ENCODE measurements around the gene PARD3B. TPM values are rescaled to one million over a fixed set of nuclear protein-coding genes. Genes with fewer than 3 reads are reported as not detected.

PARD3B gene
- total RNA-seq, 1 donor from 2014 or later, result 1.6 TPM

GRCh38 chr2:205177546-205177945 lies 632.3 kb downstream of the PARD3B start:
- FAIRE-seq (no peak), DNase-seq (ENCODE audit: low read depth) (no peak)
- TF ChIP-seq, protein P1, sequence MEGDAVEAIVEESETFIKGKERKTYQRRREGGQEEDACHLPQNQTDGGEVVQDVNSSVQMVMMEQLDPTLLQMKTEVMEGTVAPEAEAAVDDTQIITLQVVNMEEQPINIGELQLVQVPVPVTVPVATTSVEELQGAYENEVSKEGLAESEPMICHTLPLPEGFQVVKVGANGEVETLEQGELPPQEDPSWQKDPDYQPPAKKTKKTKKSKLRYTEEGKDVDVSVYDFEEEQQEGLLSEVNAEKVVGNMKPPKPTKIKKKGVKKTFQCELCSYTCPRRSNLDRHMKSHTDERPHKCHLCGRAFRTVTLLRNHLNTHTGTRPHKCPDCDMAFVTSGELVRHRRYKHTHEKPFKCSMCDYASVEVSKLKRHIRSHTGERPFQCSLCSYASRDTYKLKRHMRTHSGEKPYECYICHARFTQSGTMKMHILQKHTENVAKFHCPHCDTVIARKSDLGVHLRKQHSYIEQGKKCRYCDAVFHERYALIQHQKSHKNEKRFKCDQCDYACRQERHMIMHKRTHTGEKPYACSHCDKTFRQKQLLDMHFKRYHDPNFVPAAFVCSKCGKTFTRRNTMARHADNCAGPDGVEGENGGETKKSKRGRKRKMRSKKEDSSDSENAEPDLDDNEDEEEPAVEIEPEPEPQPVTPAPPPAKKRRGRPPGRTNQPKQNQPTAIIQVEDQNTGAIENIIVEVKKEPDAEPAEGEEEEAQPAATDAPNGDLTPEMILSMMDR (IDR thresholded peaks at IDR 0.05; ENCODE audit: insufficient read depth, low read length, severe bottlenecking), result no peak
- Histone ChIP-seq H3K36me3 (ENCODE audit: control insufficient read depth, insufficient read depth, low read length) (no peaks in the 10 kb centered on the region), H3K4me3 (ENCODE audit: low read depth, low read length) (no peak overlapping the region), H3K27me3 (ENCODE audit: control insufficient read depth, insufficient read depth, low read length) (no peaks in the 10 kb centered on the region)

GRCh38 chr2:205180730-205181129 lies 635.5 kb downstream of the PARD3B start:
- no peaks in the 10 kb centered on the region for H3K27me3 ChIP-seq (ENCODE audit: control insufficient read depth, insufficient read depth, low read length)
- no peaks in the 10 kb centered on the region for H3K36me3 ChIP-seq (ENCODE audit: control insufficient read depth, insufficient read depth, low read length)
- TF ChIP-seq, protein P1 (IDR thresholded peaks at IDR 0.05; ENCODE audit: insufficient read depth, low read length, severe bottlenecking), result no peak
- FAIRE-seq (no peak), DNase-seq (ENCODE audit: low read depth) (no peak)
- no peak overlapping the region for H3K4me3 ChIP-seq (ENCODE audit: low read depth, low read length)

DNA sequence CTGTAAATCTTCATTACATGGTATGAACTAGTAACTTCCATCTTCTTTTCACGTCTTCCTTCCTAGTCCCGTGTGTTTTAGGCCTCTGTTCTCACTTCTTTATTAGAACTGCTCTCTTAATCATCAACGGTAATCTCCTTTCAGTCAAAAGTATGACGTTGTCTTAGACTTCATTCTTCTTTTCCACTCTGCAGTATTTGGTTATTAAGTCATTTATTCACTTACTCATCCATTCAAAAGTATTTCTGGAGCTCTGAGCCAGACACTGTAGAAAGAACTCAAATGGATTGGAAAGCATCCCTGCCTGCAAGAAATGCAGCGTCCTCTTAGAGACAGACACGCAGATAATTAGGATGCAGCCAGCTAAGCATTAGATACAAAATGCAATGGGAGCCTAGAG lies 642.5 kb downstream of the PARD3B start:
- Histone ChIP-seq H3K27me3 (ENCODE audit: control insufficient read depth, insufficient read depth, low read length) (no peaks in the 10 kb centered on the region), H3K4me3 (ENCODE audit: low read depth, low read length) (no peak overlapping the region), H3K36me3 (ENCODE audit: control insufficient read depth, insufficient read depth, low read length) (no peaks in the 10 kb centered on the region)
- no peak for DNase-seq (ENCODE audit: low read depth)
- TF ChIP-seq, protein P1 (IDR thresholded peaks at IDR 0.05; ENCODE audit: insufficient read depth, low read length, severe bottlenecking), result no peak
- FAIRE-seq, result no peak

DNA sequence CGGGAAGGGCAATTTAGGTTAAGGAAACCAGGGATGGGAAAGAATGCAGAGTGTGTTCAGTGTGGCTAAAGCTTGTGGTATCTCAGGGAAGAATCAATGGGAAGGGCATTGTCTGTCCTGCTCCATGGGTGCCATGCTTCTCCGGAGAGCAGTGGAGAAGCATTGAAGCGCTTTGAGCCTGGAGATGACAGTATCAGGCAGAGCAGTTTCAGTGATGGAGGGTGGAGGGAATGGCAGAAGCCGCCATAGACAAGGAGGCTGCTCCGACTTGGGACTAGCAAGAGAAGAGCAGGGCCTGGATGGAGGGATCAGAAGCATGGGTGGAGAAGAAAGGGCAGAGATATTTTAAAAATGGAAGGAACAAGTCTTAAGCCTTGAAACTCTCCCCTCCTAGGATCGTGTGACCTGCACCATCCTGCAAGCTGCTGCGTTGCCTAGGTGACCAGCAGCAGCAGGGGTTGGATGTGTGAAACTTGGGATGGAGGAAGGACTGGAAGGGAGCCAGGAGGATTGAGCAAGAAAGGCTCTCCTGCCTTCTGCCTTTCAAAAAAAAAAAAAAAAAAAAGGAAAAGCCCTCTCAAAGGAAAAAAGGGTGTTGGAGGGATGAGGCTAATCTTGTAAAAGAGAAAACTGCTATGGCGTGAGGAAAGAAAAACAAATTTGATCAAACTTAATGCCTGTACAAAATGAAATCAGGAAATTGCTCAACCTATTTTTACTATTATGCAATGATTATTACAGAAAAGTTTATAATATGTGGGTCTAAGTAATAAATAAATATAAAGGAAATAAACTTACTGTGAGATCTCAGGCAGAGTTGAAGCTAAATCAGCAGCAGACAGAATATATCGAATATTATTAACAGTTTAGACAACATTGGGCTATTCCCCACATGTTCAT lies 643.2 kb downstream of the PARD3B start:
- DNase-seq (ENCODE audit: low read depth), result peak; percentile 23
- no peak overlapping the region for H3K4me3 ChIP-seq (ENCODE audit: low read depth, low read length)
- FAIRE-seq, result no peak
- TF ChIP-seq, protein P1 (IDR thresholded peaks at IDR 0.05; ENCODE audit: insufficient read depth, low read length, severe bottlenecking), result no peak
- no peaks in the 10 kb centered on the region for H3K36me3 ChIP-seq (ENCODE audit: control insufficient read depth, insufficient read depth, low read length)
- H3K27me3 ChIP-seq (ENCODE audit: control insufficient read depth, insufficient read depth, low read length), result no peaks in the 10 kb centered on the region

DNA sequence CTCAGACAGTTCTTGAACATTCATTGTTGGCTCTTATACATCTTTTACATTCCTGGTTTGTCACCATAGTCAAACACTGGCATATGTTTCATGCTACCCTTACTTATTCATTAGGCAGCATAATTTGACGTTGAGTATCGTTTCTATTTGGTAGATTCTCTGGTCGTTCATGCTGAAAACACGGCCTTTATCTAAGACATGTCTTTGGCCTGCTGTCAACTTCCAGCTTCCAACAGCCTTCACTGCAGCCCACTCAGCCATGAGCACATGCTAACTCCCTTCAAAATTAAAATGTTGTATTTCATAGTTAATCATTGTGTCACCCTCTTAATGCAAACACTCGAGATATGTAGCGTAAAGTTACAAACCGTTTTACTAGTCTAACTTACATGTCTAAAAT lies 644.0 kb downstream of the PARD3B start:
- no peaks in the 10 kb centered on the region for H3K36me3 ChIP-seq (ENCODE audit: control insufficient read depth, insufficient read depth, low read length)
- H3K4me3 ChIP-seq (ENCODE audit: low read depth, low read length), result no peak overlapping the region
- H3K27me3 ChIP-seq (ENCODE audit: control insufficient read depth, insufficient read depth, low read length), result no peaks in the 10 kb centered on the region
- DNase-seq (ENCODE audit: low read depth) (no peak), FAIRE-seq (no peak)
- TF ChIP-seq, protein P1 (IDR thresholded peaks at IDR 0.05; ENCODE audit: insufficient read depth, low read length, severe bottlenecking), result no peak

Data from bronchial epithelial cell (primary cell).